ENCODE measurements around the gene SLC25A13.

The SLC25A13 gene

DNA sequence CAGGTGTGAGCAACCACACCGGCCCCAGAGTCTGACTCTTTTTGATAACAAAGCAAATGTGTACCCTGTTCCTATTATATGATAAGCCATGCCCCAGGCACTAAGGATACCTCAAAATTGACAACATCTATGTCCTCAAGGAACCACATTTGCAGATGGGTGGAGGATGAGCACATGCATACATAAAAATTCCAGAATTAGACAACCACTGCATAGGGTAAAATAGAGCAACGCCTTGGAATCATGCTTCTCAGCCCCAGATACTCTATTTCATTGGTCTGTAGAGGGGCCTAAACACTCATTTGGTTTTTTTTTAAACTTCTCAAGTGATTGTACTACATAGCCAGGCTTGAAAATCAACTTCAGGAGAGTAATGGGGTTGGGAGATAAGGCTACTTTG, 78.7 kb downstream of the SLC25A13 start:
- DNase-seq (ENCODE audit: low read depth in 1 of 2, low spot score in 1 of 2) = no peak

DNA sequence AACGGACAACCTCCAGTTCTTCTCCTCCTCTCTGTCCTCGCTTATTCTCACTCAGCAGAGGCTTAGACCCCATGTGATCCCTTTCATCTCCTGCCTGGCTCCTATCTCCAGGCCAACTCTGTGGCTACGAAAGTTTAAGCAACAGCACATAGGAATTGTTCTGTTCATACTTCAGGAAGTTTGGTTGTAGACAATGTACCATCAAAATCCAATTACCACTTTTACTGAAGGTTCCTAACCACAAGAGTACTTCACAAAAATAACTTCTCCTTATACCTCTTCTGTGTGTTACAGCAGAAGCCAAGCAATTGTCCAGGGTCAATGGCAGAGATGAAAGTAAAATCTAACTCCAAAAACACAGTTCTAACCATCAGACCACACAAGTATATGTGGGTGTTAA, 80.0 kb downstream of the SLC25A13 start:
- no peak for DNase-seq (ENCODE audit: low read depth in 1 of 2, low spot score in 1 of 2)

DNA sequence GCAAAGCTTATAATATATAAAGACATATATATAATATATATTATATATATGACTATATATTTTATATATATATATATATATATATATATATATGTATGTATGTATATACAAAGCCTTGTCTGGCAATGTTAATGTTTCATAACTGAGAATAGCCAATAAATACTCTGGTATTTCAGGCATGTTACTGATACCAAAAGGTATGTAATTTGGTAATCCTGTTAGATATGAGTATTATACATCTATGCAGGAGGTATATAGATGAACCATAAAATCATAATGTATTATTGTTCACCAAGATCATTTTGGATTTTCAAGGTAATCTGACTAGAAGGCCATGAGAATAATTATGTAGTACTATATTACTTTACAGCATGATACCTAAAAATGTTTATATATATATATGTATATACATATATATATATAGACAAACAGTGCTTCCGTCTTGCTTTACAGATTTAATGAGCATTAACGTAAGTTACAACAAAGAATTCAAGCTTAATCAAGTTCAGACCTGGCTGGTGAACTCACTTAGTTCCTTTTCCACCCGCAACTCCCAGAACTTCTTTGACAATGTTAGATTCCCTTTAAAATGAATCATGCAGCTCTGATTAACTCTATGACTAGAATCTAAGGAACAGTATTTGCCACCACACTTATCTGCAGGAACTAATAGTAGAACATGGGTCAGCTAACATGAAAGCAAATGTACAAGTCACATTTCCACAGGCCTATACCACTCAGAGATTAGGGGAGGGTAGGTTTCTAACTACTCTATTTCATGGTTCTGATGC, 82.7 kb downstream of the SLC25A13 start:
- DNase-seq (ENCODE audit: low read depth in 1 of 2, low spot score in 1 of 2) = no peak

DNA sequence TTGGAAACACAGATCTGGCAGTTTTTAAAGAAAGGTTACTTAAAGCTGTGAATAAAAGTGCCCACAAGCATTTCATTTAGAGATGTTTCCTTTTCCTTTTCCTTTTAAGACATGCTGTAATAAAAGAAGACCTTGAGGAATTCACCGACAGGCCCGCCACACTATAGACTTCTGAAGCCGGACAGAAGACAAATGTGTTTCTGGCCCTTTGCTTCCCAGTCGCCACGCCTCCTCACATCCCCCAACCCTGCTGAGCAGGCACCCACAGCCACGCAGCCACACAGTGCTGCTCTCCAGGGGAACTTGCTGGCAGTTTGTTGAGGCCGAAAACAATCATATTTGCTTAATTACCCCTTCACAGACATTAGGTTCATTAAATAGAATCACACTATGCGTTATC, 83.4 kb downstream of the SLC25A13 start:
- DNase-seq (ENCODE audit: low read depth in 1 of 2, low spot score in 1 of 2) = no peak

DNA sequence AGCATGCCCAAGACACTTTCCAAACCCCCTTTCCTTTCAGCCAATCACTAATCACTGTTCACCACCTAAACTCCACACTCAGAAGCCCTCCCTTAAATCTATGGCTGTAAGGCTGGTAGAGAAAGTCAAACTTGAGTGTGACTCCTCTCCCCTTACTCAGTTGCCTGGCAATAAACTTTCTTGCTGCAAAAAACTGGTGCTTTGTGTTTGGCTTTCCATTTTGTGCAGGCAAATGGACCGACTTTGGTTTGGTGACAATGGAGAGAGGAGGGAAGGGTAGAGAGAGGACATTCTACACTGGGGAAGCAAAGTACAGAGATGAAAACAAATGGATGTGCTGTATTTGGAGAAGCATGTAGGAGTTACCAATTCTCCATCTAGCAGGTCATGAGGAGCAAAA, 84.9 kb downstream of the SLC25A13 start:
- no peak for DNase-seq (ENCODE audit: low read depth in 1 of 2, low spot score in 1 of 2)

DNA sequence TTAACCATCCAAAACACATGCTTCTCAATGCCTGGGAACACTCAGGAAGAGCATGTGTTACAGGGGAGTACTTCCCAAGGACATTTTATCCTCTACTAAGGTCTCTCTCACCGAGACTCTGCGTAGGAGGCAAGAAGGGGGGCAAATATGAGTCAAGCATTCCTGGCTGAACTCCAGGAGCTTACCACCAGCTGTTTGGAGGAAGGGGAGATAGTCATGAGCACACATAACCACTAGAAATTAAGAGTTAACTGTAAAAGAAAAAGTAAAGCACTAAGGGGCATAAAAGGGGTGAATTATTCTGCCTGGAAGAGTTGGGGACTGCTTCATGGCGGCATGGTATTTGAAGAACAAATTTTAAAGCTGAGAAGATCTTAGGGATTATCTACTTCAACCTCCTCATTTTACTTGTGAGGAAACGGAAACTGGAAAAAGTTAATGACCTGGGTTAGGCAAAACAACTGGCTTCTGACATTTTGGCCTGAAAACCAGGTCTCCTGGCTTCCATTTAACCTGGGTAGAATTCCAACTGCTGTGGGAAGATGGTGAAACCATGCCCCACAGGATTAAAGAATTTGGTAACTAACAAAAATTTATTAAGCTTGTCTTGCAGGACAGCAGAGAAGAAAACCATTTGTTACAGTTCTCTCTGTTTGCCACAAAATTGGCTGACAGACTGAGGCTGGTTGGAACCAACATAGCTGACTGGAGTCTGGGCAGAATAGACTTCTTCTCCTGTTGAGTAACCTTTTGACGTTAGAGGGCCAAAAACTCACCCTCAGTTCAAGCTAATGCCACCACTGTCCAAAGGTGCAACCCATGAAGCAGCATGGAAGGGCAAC, 85.5 kb downstream of the SLC25A13 start:
- DNase-seq (ENCODE audit: low read depth in 1 of 2, low spot score in 1 of 2) = no peak

DNA sequence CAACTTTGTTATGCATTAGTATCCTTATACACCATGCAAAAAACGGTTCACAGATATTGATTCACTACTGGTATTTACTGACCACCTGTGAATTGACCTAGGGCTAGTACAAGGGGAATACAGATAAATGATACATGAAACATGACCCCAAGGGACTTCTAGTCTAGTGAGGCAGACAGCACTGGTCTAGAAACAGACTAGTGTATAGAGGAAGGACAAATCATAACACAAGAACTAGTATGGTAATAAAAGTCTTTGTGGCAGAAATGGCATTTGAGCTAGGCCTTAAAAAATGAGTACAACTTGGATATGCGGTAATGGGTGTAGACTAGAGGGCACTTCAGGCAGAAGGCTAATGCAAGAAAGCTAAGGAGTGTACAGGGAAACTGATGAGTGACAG, 86.6 kb downstream of the SLC25A13 start:
- no peak for DNase-seq (ENCODE audit: low read depth in 1 of 2, low spot score in 1 of 2)

DNA sequence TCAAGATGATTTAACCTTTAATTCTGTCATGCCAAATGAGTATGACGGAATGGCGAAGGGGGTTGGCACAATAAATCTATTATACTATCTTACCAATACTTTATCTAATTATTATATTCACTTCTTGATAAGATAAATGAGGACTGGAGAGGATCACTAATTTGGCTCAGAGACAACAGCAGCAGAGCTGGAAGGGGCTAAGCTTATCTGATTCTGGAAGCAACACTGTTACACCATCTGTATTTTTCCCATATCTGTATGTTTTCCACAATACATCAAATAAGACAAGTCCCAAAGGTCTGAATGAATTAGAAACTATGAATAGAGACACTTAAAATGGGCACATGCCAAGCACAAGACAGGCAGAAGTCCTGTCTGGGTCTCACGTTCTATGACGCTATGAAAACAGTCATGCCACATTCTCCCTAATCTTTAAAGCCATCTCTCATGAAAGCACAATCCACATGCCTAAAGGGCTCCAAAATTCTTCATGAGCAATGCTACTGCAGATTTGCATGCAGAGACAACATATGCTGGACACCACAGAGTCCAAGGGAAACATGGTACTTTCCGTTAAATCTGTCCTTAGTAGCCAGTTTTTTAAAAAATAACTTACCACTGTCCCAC, 88.3 kb downstream of the SLC25A13 start:
- DNase-seq (ENCODE audit: low read depth in 1 of 2, low spot score in 1 of 2) = no peak

DNA sequence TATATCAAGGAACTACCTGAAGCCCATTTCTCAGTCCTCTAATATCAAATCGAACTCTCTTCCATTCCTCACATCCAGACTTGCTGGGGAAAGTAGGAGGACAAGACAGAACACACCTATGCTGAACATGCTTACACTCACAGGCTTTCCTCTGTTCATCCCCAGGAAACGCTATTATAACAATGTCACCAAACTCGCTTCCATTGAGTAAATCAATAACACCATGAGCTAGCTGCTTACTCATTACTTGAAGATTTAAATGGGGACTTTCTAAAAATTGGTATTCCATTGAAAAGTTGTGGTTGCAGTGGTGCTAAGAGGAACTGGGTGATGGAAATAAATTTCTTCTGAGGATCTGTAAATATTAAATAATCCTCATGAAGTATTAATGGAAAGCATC, 88.8 kb downstream of the SLC25A13 start:
- DNase-seq (ENCODE audit: low read depth in 1 of 2, low spot score in 1 of 2) = no peak

DNA sequence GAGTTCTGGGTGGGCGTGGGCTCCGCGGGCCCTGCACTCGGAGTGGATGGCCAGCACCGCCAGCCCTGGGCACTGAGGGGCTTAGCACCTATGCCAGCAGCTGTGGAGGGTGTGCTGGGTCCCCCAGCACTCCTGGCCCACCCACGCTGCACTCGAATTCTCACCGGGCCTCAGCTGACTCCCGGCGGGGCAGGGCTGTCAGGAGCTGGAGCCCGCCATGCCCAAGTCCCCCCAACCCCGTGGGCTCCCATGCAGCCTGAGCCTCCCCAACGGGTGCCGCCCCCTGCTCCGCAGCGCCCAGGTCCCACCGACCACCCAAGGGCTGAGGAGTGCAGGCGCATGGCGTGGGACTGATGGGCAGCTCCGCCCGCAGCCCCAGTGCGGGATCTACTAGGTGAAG, 93.1 kb downstream of the SLC25A13 start:
- no peak for DNase-seq (ENCODE audit: low read depth in 1 of 2, low spot score in 1 of 2)

DNA sequence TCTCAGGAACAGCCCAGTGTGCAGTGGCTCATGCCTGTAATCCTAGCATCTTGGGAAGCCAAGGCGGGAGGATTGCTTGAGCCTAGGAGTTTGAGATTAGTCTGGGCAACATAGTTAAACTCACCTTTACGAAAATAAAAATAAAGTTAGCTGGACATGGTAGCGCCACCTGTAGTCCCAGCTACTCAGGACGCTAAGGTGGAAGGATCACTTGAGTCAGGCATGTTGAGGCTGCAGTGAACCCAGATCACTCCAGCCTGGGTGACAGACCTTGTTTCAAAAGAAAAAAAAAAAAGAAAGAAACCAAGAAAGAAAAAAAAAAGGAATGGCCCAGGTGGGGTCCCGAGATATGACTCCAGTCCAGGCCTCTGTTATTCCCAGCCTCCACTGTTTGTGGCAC, 96.6 kb downstream of the SLC25A13 start:
- DNase-seq (ENCODE audit: low read depth in 1 of 2, low spot score in 1 of 2) = no peak

DNA sequence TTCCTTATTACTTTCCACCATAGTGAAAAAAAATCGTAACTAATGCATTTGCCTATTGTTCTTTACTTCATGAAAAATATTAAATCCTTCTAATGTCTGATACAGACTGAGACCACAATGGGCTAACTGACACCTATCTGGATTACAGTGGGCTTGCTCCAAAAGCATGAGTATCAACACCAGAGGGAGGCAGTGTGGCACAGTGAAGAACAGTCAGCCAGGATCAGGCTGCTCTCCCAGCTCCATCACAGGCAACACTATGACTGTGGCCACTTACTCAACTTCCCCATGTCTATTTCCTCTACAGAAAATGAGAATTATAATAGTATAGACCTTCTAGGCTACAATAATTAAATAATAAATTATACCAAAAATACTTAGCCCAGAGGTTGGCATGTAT, 97.2 kb downstream of the SLC25A13 start:
- no peak for DNase-seq (ENCODE audit: low read depth in 1 of 2, low spot score in 1 of 2)

DNA sequence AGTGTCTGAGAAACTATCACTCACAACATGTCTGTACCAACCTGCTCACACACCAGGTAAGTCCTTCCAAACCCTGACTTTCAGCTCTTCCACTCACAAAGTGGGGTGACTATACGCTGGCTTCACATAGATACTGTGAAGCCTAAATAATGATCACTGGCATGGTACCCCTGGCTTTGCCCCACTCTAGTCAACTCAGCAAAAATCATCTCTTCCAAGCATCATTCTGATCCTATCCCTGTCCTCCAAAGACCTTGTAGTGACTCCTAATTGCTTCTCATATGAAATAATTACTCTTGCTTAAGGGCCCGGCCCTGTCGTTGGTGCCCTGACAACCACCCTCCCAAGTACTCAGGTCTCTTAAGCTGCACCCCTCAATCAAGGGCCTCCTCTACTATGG, 97.8 kb downstream of the SLC25A13 start:
- DNase-seq (ENCODE audit: low read depth in 1 of 2, low spot score in 1 of 2) = no peak

DNA sequence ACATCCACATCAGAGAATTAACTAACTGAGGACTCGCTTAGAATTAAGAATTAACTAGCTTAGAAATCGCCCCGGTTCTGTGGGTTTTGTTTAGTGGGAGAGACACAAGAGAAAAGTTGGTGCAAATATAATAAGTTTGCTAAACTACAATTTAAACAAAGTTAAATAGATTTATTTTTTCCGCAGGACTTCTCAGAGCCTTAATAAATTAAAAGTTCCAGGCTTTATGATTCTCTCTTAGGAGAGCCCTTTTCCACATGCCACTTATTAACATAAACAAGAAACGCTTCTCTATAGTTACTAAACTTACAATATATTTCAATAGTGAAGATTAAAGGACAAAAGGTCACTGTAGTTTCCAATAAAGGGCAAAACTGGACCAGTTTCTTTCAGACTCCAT, 100.0 kb downstream of the SLC25A13 start:
- DNase-seq (ENCODE audit: low read depth in 1 of 2, low spot score in 1 of 2) = no peak

DNA sequence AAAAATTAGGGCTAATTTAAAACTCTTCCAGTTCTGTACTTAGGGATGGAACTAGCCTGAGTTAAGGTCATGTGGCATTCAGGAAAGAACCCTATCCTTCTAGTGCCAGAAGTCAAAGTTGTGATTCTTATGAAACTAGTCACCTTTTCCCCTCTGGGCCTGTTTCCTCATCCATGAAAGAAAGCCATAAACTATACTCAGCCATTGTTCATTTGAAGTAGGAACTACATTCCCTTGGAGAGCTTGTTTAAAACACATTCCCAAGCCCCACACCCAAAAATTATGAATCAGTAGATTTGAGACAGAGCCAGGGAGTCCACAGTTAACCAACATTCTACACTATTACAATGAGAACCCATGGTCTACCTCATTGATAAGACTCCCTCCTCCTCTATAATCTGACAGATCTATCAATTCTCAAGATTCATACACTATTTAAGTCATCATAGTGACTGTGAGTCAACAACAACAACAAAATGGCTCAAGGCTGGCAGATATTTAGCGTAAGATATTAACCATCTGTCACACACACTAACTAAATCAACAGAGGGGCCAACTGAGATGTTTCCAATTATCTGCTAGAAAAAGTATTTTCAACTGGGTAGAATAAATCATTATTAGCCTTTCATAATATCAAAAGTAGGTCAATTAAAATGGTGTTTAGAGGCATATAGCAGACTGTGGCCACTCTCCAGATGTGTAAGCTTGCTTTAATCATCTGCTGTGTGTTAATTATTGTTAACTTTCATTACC, 102.3 kb downstream of the SLC25A13 start:
- no peak for DNase-seq (ENCODE audit: low read depth in 1 of 2, low spot score in 1 of 2)

DNA sequence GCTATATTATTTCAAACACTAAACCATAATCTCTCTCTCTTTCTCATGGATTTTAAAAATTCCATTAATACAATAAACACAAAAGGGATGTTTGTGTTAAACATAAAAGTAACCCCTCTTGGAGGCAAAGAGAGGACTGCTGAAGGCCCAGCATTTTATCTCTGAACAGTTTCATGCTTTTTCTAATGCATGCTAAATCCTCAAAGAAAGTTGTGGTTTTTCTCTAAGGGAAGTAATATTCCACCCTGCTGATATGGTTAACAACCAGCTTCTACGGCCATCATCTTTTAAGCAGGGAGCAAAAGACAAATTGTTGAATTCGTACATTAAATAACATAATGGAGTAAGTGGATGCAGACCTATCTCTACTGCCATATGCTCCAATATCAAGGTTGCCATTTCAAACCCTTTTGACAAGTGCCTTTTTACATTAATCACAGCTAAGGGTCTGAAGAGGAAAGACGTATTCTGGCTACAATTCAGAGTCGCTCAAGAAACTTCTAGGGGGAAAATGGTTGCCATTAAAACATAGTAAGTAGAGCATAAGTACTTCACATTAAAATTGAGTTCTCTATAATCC, 103.1 kb downstream of the SLC25A13 start:
- no peak for DNase-seq (ENCODE audit: low read depth in 1 of 2, low spot score in 1 of 2)

DNA sequence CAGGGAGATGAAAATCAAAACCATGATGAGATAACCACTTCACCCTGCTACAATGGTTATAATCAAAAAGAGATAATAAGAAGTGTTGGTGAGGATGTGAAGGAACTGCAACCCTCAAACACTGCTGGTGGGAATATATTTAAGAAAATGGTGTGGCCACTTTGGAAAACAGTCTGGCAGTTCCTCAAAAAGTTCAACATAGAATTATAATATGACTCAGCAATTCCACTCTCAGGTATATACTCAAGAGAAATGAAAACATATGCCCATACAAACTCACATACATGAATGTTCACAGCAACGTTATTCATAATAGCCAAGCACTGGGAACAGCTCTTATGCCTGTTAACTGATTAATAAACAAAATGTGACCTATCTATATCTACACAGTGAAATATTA, 104.8 kb downstream of the SLC25A13 start:
- DNase-seq (ENCODE audit: low read depth in 1 of 2, low spot score in 1 of 2) = no peak

DNA sequence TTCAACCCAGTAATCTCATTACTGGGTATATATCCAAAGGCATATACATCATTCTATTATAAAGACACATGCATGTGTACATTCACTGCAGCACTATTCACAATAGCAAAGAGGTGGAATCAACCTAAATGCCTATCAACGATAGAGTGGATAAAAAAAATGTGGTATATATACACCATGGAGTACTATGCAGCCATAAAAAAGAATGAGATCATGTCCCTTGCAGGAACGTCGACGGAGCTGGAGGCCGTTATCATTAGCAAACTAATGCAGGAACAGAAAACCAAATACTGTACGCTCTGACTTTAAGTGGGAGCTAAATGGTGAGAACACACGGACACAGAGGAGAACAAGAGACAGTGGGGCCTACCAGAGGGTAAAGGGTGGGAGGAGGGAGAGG, 105.5 kb downstream of the SLC25A13 start:
- DNase-seq (ENCODE audit: low read depth in 1 of 2, low spot score in 1 of 2) = no peak

DNA sequence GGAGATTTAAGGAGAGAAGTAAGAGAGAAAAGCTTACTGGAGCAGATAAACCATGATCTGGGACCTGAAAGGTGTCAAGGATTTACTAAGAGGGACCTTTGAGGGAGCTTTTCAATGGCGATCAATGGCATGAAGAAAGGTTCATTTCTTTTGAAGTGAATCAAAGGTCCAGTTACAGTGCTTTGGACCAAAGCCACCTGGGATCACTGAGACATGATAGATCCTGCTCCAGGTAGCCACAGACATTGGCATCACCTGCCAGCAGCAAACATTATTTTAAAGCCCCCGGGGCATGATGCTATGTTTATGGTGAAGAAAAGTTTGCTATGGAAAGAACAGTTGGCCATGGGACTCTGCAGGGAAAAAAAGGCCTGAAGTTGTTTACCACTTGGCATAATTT, 109.4 kb downstream of the SLC25A13 start:
- DNase-seq (ENCODE audit: low read depth in 1 of 2, low spot score in 1 of 2) = no peak

DNA sequence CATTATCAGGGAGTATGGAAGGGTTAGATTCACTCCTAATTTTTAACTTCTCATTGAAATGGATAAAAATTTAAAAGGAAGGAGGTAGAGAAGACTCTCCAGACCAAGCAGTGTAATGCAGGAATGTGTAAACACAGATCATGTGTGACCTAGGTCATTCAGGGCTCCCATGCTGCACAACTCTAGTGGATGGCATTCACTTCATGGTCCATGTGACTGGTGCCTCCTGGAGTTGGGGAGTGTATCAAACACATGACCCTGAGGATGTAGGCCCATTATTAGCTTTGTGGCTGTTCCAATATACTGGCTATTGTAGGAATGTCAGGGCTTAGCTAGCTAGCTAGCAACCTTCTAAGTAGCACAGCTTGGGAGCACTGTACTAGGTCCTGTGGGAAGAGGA, 109.9 kb downstream of the SLC25A13 start:
- no peak for DNase-seq (ENCODE audit: low read depth in 1 of 2, low spot score in 1 of 2)

DNA sequence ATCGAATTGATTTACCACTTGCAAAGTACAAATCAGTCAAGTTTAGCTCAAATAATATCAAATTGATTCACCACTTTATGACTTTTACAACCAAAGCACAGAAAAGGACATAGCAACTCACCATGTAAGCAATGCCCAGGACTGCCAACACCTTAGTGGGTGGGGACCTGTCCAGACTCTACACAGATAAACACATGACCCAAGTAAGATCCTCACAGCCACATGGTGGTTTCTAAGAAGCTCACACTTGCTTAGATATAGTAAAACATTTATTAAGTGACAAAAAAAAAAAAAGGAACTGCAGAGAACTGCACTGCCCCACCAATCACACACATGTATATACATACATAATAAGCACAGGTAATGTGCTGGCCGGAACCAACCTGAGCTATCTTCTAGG, 116.2 kb downstream of the SLC25A13 start:
- no peak for DNase-seq (ENCODE audit: low read depth in 1 of 2, low spot score in 1 of 2)

Measured in stimulated activated CD4-positive, alpha-beta T cell treated with anti-CD3 and anti-CD28 coated beads, Interleukin-15, amount 100 ng/mL, for 1 hour (primary cell).